ENCODE data around the gene NAGLU. TPM values are rescaled to one million over a fixed set of nuclear protein-coding genes. Genes with fewer than 3 reads are reported as not detected.

NAGLU gene
- total and polyA plus RNA-seq, 10 of the 15 experiments (the other 5 are each of a cell fraction or from before 2014, with no cell fraction given) = 0.23 to 27.5 (median 8.9) TPM

DNA sequence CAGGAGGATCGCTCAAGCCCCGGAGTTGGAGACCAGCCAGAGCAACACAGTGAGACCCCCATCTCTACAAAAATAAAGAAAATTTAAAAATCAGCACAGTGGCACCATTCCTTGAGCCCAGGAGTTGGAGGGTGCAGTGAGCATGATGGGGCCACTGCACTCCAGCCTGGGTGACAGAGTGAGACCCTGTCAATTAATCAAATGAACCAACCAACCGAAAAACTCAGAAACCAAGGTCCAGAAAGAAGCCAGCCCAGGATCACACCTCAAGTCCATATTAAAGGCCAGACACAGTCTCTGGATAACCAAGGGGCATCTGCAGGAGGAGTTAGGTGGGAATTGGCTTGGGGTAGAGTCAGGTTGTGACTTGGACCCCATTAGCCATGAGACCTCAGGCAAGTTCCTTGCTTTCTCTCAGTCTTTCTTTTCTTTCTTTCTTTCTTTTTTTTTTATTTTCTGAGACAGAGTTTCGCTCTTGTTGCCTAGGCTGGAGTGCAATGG lies 19.1 kb downstream of the NAGLU start:
- RAD21 ChIA-PET (ENCODE audit: unreplicated experiment) = interaction anchor here (0.6 to 2.0 kb wide), 11 partner anchors 9 to 443 kb away, joined by 3 to 6 read pairs (median 3); partner anchors contain the start of gene RPL27
- TSS peak; percentile 97 for BruUV-seq (replicated peaks)
- POLR2A ChIA-PET = interaction anchor here (0.6 to 1.7 kb wide), 10 partner anchors 12 to 813 kb away, joined by 3 to 13 read pairs (median 3); partner anchors contain the start of genes NAGLU and VPS25
- no peaks in the 10 kb centered on the region for H4K20me1 ChIP-seq (ENCODE audit: control insufficient read depth, insufficient read depth)
- peak overlapping the region; percentile 86 for H2AFZ ChIP-seq (ENCODE audit: control insufficient read depth, low read depth, low read length)
- CTCF ChIA-PET = interaction anchor here (1.0 to 1.8 kb wide), 7 partner anchors 12 to 208 kb away, joined by 3 to 7 read pairs (median 5); partner anchors contain the start of genes MLX and PSMC3IP
- peak overlapping the region; percentile 94 for H3K4me3 ChIP-seq
- H3K4me2 ChIP-seq (ENCODE audit: control insufficient read depth, insufficient read depth) = peak overlapping the region; percentile 89
- TF ChIP-seq BMI1 (IDR thresholded peaks at IDR 0.05; ENCODE audit: borderline replicate concordance) (no peak), YBX1 (IDR thresholded peaks at IDR 0.05) (no peak), CBFB (IDR thresholded peaks at IDR 0.05; ENCODE audit: low read depth) (no peak), EGR1 (IDR thresholded peaks at IDR 0.05; ENCODE audit: borderline replicate concordance in 1 of 2, low read depth in 2 of 2, low read length in 2 of 2) (no peak), ZNF217 (IDR thresholded peaks at IDR 0.05) (no peak), PKNOX1 (IDR thresholded peaks at IDR 0.05) (peak; percentile 24; the same call in 1 of the 2 replicates)
- TF ChIP-seq, protein P1, sequence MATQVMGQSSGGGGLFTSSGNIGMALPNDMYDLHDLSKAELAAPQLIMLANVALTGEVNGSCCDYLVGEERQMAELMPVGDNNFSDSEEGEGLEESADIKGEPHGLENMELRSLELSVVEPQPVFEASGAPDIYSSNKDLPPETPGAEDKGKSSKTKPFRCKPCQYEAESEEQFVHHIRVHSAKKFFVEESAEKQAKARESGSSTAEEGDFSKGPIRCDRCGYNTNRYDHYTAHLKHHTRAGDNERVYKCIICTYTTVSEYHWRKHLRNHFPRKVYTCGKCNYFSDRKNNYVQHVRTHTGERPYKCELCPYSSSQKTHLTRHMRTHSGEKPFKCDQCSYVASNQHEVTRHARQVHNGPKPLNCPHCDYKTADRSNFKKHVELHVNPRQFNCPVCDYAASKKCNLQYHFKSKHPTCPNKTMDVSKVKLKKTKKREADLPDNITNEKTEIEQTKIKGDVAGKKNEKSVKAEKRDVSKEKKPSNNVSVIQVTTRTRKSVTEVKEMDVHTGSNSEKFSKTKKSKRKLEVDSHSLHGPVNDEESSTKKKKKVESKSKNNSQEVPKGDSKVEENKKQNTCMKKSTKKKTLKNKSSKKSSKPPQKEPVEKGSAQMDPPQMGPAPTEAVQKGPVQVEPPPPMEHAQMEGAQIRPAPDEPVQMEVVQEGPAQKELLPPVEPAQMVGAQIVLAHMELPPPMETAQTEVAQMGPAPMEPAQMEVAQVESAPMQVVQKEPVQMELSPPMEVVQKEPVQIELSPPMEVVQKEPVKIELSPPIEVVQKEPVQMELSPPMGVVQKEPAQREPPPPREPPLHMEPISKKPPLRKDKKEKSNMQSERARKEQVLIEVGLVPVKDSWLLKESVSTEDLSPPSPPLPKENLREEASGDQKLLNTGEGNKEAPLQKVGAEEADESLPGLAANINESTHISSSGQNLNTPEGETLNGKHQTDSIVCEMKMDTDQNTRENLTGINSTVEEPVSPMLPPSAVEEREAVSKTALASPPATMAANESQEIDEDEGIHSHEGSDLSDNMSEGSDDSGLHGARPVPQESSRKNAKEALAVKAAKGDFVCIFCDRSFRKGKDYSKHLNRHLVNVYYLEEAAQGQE (IDR thresholded peaks at IDR 0.05; ENCODE audit: low read depth, low read length) = no peak
- intact Hi-C loops (cut with micrococcal nuclease; ENCODE audit: unreplicated experiment) (no loop called here), in situ Hi-C loops (cut with MboI) (no loop called here)
- no peaks in the 10 kb centered on the region for H3K27me3 ChIP-seq (replicated peaks in 1 of 2; ENCODE audit: control insufficient read depth in 2 of 2, insufficient read depth in 2 of 2, low read length in 1 of 2)
- H3K79me2 ChIP-seq (ENCODE audit: control insufficient read depth, insufficient read depth, low read length) = peaks cover 16% of the 10 kb centered on the region
- no peak for DNase-seq (ENCODE audit: low read depth, low spot score)
- peak overlapping the region; percentile 81 for H3K27ac ChIP-seq (ENCODE audit: control insufficient read depth, insufficient read depth)
- WGBS (ENCODE audit: insufficient coverage, insufficient replicate concordance, low lambda C conversion rate, missing lambda C conversion rate) = 25% methylated on average over 4 of the region's 4 CpGs
- no peaks in the 10 kb centered on the region; the same call in 1 of the 2 replicates for H3K4me1 ChIP-seq (ENCODE audit: control insufficient read depth, insufficient read depth, low read length)
- no peaks in the 10 kb centered on the region; a peak in 1 of 4 replicates for H3K36me3 ChIP-seq (ENCODE audit: control insufficient read depth in 2 of 2, insufficient read depth in 2 of 2, low read length in 1 of 2)
- FAIRE-seq = no peak
- ATAC-seq = peak; percentile 25
- H3K9me3 ChIP-seq (replicated peaks; ENCODE audit: control insufficient read depth, insufficient read depth, low read length) = no peaks in the 10 kb centered on the region
- SMC1A ChIA-PET (ENCODE audit: uncharacterized antibody, unreplicated experiment) = interaction anchor here (0.9 to 1.3 kb wide), 3 partner anchors 19 to 208 kb away, joined by 3 read pairs; partner anchors contain the start of gene NAGLU
- peak overlapping the region; percentile 75 for H3K9ac ChIP-seq (ENCODE audit: control insufficient read depth, insufficient read depth, low read length)

All from GM12878 (cell line).